Left lung (tissue), 10 donors: ENCODE results near the gene RBM4B. TPM values are rescaled to one million over a fixed set of nuclear protein-coding genes. Genes with fewer than 3 reads are reported as not detected.

Experiments used
- ATAC-seq: fragments of 200-7000 bp; cut with Tn5 transposase; one replicate; pipeline ENCODE4 v1.9.1; 2020; ENCODE audit warnings: moderate library complexity
- DNase-seq, 4 donors: peaks; one replicate each; pipeline ENCODE4 v3.0.0-alpha.2; 2013 to 2020
- H3K27ac ChIP-seq, 2 donors: fragments of 200-600 bp; sonication (generic) in 1 of 2; one replicate each; pipeline versions ENCODE4 v1.5.0 to v1.8.0; 2020 to 2021
- H3K27me3 ChIP-seq, 2 donors: fragments of 200-600 bp; sonication (generic) in 1 of 2; one replicate each; pipeline versions ENCODE4 v1.5.0 to v1.8.0; 2020 to 2021
- H3K36me3 ChIP-seq, 2 donors: fragments of 200-600 bp; sonication (generic) in 1 of 2; one replicate each; pipeline versions ENCODE4 v1.5.0 to v1.8.0; 2020 to 2021
- H3K4me1 ChIP-seq, 2 donors: fragments of 200-600 bp; one replicate each; pipeline ENCODE4 v1.8.0; 2021
- H3K4me3 ChIP-seq, 2 donors: fragments of 200-600 bp; sonication (generic) in 1 of 2; one replicate each; pipeline versions ENCODE4 v1.5.0 to v1.8.0; 2020 to 2021; ENCODE audit warnings: mild to moderate bottlenecking in 1 of 2
- H3K9me3 ChIP-seq, 2 donors: fragments of 200-600 bp; sonication (generic) in 1 of 2; one replicate each; pipeline versions ENCODE4 v1.5.0 to v1.8.0; 2020 to 2021
- CTCF ChIP-seq, 2 donors: fragments of 200-600 bp; sonication (generic) in 1 of 2; IDR thresholded peaks; one replicate each; pipeline versions ENCODE4 v1.5.0 to v1.8.0; 2021; ENCODE audit warnings: antibody characterized with exemption in 2 of 2
- intact Hi-C, 2 donors: fragments of 100-400 bp; cut with DNase I; formaldehyde crosslinking; loops; one replicate each; pipeline versions ENCODE4 v1.11.2 to v1.14.2; 2022
- polyA plus RNA-seq, 6 donors: library from polyadenylated mRNA; unstranded; fragments of 120-200 nt; gene quantifications; one replicate each; pipeline ENCODE4 v1.2.1, GENCODE V29; 2013; ENCODE audit not compliant: insufficient read length in 6 of 6
- total RNA-seq, 2 donors: library from RNA; stranded (reverse); fragmentation: NEBNext Ultra II Directional; extraction: Animal tissue kit (Norgen Biotek cat#: 25700); gene quantifications; one replicate each; pipeline ENCODE4 v1.2.1, GENCODE V29; 2021
- donor health status: DM: no; HTN: yes; CAD: no.
- donor health status: DM: no; HTN: no; CAD: no.

RBM4B gene
- total and polyA plus RNA-seq, 8 donors = 15.8 to 78.9 (median 71.0) TPM

GRCh38 chr11:66713746-66714480 lies 36.2 kb upstream of the RBM4B start:
- H3K36me3 ChIP-seq = no peaks in the 10 kb centered on the region
- no peaks in the 10 kb centered on the region for H3K9me3 ChIP-seq
- intact Hi-C loops = no loop called here
- peaks cover 0 to 12% of the 10 kb centered on the region in 2 donors for H3K27me3 ChIP-seq
- peaks cover 0 to 4% of the 10 kb centered on the region in 2 donors for H3K4me1 ChIP-seq
- no peak for DNase-seq
- no peak overlapping the region for H3K27ac ChIP-seq
- no peak for TF ChIP-seq CTCF (IDR thresholded peaks at IDR 0.05)
- H3K4me3 ChIP-seq = no peak overlapping the region
- ATAC-seq = no peak

- H3K9me3 ChIP-seq = no peaks in the 10 kb centered on the region
- H3K27ac ChIP-seq = no peak overlapping the region
- H3K36me3 ChIP-seq = no peaks in the 10 kb centered on the region
- intact Hi-C loops = no loop called here
- peak in 1 of 4 donors; percentile 49 for DNase-seq
- no peak for ATAC-seq
- no peak overlapping the region for H3K4me3 ChIP-seq
- no peak for TF ChIP-seq CTCF (IDR thresholded peaks at IDR 0.05)
- no peaks in the 10 kb centered on the region for H3K4me1 ChIP-seq
- no peaks in the 10 kb centered on the region for H3K27me3 ChIP-seq
Measured at GRCh38 chr11:66710384-66710930, 32.8 kb upstream of the RBM4B start.

- no peak overlapping the region for H3K4me3 ChIP-seq
- TF ChIP-seq CTCF (IDR thresholded peaks at IDR 0.05) = no peak
- H3K27ac ChIP-seq = no peak overlapping the region
- ATAC-seq (no peak), DNase-seq (peak in 1 of 4 donors; percentile 71)
- H3K27me3 ChIP-seq = no peaks in the 10 kb centered on the region
- H3K9me3 ChIP-seq = no peaks in the 10 kb centered on the region
- intact Hi-C loops = no loop called here
- H3K36me3 ChIP-seq = no peaks in the 10 kb centered on the region
- H3K4me1 ChIP-seq = no peaks in the 10 kb centered on the region
Measured at GRCh38 chr11:66708701-66709100, 31.0 kb upstream of the RBM4B start.

GRCh38 chr11:66708094-66708493 lies 30.4 kb upstream of the RBM4B start:
- Histone ChIP-seq H3K27me3 (no peaks in the 10 kb centered on the region), H3K9me3 (no peaks in the 10 kb centered on the region), H3K36me3 (no peaks in the 10 kb centered on the region), H3K4me1 (no peaks in the 10 kb centered on the region), H3K27ac (no peak overlapping the region), H3K4me3 (no peak overlapping the region)
- TF ChIP-seq CTCF (IDR thresholded peaks at IDR 0.05) = no peak
- DNase-seq = peak in 1 of 4 donors; percentile 77
- intact Hi-C loops = no loop called here
- ATAC-seq = no peak

- Histone ChIP-seq H3K9me3 (no peaks in the 10 kb centered on the region), H3K27me3 (no peaks in the 10 kb centered on the region), H3K4me1 (no peaks in the 10 kb centered on the region), H3K4me3 (no peak overlapping the region), H3K27ac (no peak overlapping the region), H3K36me3 (no peaks in the 10 kb centered on the region)
- no peak for ATAC-seq
- peak in 1 of 4 donors; percentile 74 for DNase-seq
- intact Hi-C loops = no loop called here
- TF ChIP-seq CTCF (IDR thresholded peaks at IDR 0.05) = no peak
Measured at GRCh38 chr11:66707486-66707885, 29.8 kb upstream of the RBM4B start.
